ENCODE data around the gene ANKLE1. TPM values are rescaled to one million over a fixed set of nuclear protein-coding genes. Genes with fewer than 3 reads are reported as not detected.

Gene ANKLE1
- polyA plus RNA-seq, 1 of the 3 experiments (the other 2 are of a cell fraction), result 2.6 TPM

DNA sequence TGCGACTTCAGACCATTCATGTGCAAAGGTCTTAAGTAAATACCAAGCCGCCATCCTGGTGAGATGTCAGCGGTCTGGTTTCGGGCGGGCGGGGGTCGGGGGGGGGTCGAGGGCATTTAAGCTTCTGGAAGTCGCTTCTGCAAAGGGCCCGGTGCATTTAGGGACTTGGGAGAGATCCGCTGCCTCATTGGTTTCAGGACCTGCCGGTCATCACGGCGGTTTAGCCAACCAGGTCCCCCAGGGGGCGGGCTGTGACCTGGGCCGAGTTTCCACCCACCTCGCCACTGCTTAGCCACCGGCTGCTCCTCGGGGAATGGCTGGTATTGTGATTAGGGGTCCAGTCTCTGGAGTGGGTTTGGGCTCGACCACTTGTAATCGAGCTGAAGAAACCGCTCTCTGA, 7.8 kb downstream of the ANKLE1 start:
- peaks cover 14% of the 10 kb centered on the region for H3F3A ChIP-seq (replicated peaks; ENCODE audit: insufficient read depth)
- H2AFZ ChIP-seq (ENCODE audit: low read depth), result no peak overlapping the region
- DNase-seq, result peak; percentile 96
- no peak overlapping the region for H3K4me2 ChIP-seq
- no peaks in the 10 kb centered on the region for H4K20me1 ChIP-seq (ENCODE audit: insufficient read depth)
- H3K4me1 ChIP-seq (ENCODE audit: control insufficient read depth in 1 of 2, insufficient read depth in 2 of 2, low read depth in 1 of 2, low read length in 1 of 2), result peaks cover 0 to 8% of the 10 kb centered on the region in 2 experiments; a peak in 1 of 4 replicates
- no peak overlapping the region for H3K9ac ChIP-seq
- TF ChIP-seq, protein P1, sequence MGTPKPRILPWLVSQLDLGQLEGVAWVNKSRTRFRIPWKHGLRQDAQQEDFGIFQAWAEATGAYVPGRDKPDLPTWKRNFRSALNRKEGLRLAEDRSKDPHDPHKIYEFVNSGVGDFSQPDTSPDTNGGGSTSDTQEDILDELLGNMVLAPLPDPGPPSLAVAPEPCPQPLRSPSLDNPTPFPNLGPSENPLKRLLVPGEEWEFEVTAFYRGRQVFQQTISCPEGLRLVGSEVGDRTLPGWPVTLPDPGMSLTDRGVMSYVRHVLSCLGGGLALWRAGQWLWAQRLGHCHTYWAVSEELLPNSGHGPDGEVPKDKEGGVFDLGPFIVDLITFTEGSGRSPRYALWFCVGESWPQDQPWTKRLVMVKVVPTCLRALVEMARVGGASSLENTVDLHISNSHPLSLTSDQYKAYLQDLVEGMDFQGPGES (IDR thresholded peaks at IDR 0.05; ENCODE audit: low read depth, low read length), result peak; percentile 47; the same call in 1 of the 2 replicates
- no peak for TF ChIP-seq GABPA (IDR thresholded peaks at IDR 0.05; ENCODE audit: low read depth)
- TF ChIP-seq, protein P2, sequence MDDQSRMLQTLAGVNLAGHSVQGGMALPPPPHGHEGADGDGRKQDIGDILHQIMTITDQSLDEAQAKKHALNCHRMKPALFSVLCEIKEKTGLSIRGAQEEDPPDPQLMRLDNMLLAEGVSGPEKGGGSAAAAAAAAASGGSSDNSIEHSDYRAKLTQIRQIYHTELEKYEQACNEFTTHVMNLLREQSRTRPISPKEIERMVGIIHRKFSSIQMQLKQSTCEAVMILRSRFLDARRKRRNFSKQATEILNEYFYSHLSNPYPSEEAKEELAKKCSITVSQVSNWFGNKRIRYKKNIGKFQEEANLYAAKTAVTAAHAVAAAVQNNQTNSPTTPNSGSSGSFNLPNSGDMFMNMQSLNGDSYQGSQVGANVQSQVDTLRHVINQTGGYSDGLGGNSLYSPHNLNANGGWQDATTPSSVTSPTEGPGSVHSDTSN (IDR thresholded peaks at IDR 0.05), result peak; percentile 98
- H3K36me3 ChIP-seq (replicated peaks in 1 of 2; ENCODE audit: control insufficient read depth in 1 of 2, insufficient read depth in 2 of 2, low read length in 1 of 2), result no peaks in the 10 kb centered on the region
- no peak overlapping the region for H3K27ac ChIP-seq (ENCODE audit: low read depth in 2 of 2, low read length in 1 of 2)
- H3K27me3 ChIP-seq (ENCODE audit: insufficient read depth), result no peaks in the 10 kb centered on the region
- CTCF ChIA-PET, result interaction anchor here (0.6 to 2.1 kb wide), 5 partner anchors 14 to 374 kb away, joined by 3 to 10 read pairs (median 3); partner anchors contain the start of genes ABHD8 and MRPL34
- H3K4me3 ChIP-seq (ENCODE audit: low read depth in 2 of 2, low read length in 1 of 2), result no peak overlapping the region
- POLR2A ChIA-PET, result no interaction called here
- H3K9me2 ChIP-seq, result no peaks in the 10 kb centered on the region
- H3K79me2 ChIP-seq (ENCODE audit: insufficient read depth), result no peaks in the 10 kb centered on the region
- 24% methylated on average over 17 of the region's 22 CpGs for WGBS (ENCODE audit: low lambda C conversion rate)
- H3K9me3 ChIP-seq, result no peaks in the 10 kb centered on the region

DNA sequence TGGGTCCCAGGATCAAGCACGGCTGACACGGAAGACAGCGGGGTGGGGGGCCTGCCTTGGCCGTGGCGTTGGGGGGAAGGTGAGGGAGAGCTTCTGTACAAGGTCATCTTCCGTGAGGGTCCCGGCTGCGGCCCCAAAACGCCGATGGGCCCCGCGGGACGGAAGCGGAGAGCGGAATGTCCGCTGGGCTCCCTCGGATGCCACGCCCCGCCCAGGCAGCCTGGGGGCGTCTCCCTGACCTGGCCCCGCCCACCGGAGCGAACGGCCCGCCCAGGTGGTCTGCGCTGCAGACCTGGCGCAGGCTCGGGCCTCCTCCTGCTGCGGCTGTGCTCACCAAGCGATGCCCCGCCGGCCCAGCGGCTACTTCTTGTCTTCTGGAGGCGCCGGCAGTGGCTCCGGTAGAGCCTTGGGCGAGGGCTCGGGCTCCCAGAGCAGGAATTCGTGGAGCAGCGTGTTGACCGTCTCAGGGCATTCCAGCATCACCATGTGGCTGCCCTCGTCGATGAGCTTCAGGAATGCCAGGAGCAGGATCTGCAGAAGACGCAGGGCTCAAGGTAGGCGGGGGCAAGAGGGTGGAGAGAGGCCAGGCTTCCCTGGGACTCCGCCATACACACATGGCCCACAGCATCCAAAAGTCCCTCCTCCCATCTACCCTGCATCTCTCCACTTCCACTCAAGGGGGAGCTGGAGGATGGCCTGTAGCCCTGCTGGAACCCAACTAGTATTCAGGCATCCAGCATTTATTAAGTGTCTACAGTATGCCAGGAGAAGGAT, 10.8 kb downstream of the ANKLE1 start:
- Histone ChIP-seq H3K4me1 (ENCODE audit: control insufficient read depth in 1 of 2, insufficient read depth in 2 of 2, low read depth in 1 of 2, low read length in 1 of 2) (peaks cover 0 to 8% of the 10 kb centered on the region in 2 experiments; a peak in 1 of 4 replicates), H3K4me2 (peak overlapping the region; percentile 69; the same call in 1 of the 2 replicates), H4K20me1 (ENCODE audit: insufficient read depth) (no peaks in the 10 kb centered on the region), H3K4me3 (ENCODE audit: low read depth in 2 of 2, low read length in 1 of 2) (peak overlapping the region; percentile 46 to 63), H3K27me3 (ENCODE audit: insufficient read depth) (no peaks in the 10 kb centered on the region), H3K9ac (peak overlapping the region; percentile 61; the same call in 1 of the 2 replicates), H3K9me3 (no peaks in the 10 kb centered on the region), H3K36me3 (replicated peaks in 1 of 2; ENCODE audit: control insufficient read depth in 1 of 2, insufficient read depth in 2 of 2, low read length in 1 of 2) (no peaks in the 10 kb centered on the region), H3F3A (replicated peaks; ENCODE audit: insufficient read depth) (peaks cover 23% of the 10 kb centered on the region), H2AFZ (ENCODE audit: low read depth) (peak overlapping the region; percentile 78; the same call in 1 of the 2 replicates), H3K79me2 (ENCODE audit: insufficient read depth) (peaks cover 6% of the 10 kb centered on the region; the same call in 1 of the 2 replicates), H3K9me2 (no peaks in the 10 kb centered on the region), H3K27ac (ENCODE audit: low read depth in 2 of 2, low read length in 1 of 2) (peak overlapping the region; percentile 38 to 82; a peak in 3 of 4 replicates)
- POLR2A ChIA-PET, result interaction anchor here (0.8 to 1.4 kb wide), 4 partner anchors 10 to 77 kb away, joined by 3 to 7 read pairs (median 4); partner anchors contain the start of genes ABHD8, MRPL34 and USE1
- CTCF ChIA-PET, result interaction anchor here (0.7 to 6.0 kb wide), 10 partner anchors 10 to 100 kb away, joined by 3 to 35 read pairs (median 8); partner anchors contain the start of genes ABHD8, ANKLE1, DDA1 and MRPL34
- peak; percentile 93 for DNase-seq
- 52% methylated on average over 10 of the region's 46 CpGs for WGBS (ENCODE audit: low lambda C conversion rate)
- no peak for TF ChIP-seq MEF2A (IDR thresholded peaks at IDR 0.05; ENCODE audit: borderline replicate concordance, low read depth)
- no peak for TF ChIP-seq MXI1 (IDR thresholded peaks at IDR 0.05; ENCODE audit: low read depth, low read length)
- TF ChIP-seq, protein P3, sequence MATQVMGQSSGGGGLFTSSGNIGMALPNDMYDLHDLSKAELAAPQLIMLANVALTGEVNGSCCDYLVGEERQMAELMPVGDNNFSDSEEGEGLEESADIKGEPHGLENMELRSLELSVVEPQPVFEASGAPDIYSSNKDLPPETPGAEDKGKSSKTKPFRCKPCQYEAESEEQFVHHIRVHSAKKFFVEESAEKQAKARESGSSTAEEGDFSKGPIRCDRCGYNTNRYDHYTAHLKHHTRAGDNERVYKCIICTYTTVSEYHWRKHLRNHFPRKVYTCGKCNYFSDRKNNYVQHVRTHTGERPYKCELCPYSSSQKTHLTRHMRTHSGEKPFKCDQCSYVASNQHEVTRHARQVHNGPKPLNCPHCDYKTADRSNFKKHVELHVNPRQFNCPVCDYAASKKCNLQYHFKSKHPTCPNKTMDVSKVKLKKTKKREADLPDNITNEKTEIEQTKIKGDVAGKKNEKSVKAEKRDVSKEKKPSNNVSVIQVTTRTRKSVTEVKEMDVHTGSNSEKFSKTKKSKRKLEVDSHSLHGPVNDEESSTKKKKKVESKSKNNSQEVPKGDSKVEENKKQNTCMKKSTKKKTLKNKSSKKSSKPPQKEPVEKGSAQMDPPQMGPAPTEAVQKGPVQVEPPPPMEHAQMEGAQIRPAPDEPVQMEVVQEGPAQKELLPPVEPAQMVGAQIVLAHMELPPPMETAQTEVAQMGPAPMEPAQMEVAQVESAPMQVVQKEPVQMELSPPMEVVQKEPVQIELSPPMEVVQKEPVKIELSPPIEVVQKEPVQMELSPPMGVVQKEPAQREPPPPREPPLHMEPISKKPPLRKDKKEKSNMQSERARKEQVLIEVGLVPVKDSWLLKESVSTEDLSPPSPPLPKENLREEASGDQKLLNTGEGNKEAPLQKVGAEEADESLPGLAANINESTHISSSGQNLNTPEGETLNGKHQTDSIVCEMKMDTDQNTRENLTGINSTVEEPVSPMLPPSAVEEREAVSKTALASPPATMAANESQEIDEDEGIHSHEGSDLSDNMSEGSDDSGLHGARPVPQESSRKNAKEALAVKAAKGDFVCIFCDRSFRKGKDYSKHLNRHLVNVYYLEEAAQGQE (IDR thresholded peaks at IDR 0.05; ENCODE audit: low read depth, low read length), result no peak
- 0 out of 2 replicates have a peak, but pooled peaks have one; percentile 27 for TF ChIP-seq YY1 (IDR thresholded peaks at IDR 0.05; ENCODE audit: low read depth)
- TF ChIP-seq RAD21 (IDR thresholded peaks at IDR 0.05; ENCODE audit: low read length), result peak; percentile 80
- peak; percentile 52 for TF ChIP-seq SMC3 (IDR thresholded peaks at IDR 0.05; ENCODE audit: low read depth, low read length)
- TF ChIP-seq, protein P4, sequence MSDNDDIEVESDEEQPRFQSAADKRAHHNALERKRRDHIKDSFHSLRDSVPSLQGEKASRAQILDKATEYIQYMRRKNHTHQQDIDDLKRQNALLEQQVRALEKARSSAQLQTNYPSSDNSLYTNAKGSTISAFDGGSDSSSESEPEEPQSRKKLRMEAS (IDR thresholded peaks at IDR 0.05; ENCODE audit: low read depth), result peak; percentile 60; the same call in 1 of the 2 replicates
- TF ChIP-seq, protein P5, sequence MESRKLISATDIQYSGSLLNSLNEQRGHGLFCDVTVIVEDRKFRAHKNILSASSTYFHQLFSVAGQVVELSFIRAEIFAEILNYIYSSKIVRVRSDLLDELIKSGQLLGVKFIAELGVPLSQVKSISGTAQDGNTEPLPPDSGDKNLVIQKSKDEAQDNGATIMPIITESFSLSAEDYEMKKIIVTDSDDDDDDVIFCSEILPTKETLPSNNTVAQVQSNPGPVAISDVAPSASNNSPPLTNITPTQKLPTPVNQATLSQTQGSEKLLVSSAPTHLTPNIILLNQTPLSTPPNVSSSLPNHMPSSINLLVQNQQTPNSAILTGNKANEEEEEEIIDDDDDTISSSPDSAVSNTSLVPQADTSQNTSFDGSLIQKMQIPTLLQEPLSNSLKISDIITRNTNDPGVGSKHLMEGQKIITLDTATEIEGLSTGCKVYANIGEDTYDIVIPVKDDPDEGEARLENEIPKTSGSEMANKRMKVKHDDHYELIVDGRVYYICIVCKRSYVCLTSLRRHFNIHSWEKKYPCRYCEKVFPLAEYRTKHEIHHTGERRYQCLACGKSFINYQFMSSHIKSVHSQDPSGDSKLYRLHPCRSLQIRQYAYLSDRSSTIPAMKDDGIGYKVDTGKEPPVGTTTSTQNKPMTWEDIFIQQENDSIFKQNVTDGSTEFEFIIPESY (IDR thresholded peaks at IDR 0.05; ENCODE audit: borderline replicate concordance, low read depth), result no peak
- peak; percentile 34 for TF ChIP-seq POLR2AphosphoS5 (IDR thresholded peaks at IDR 0.05; ENCODE audit: low read depth, low read length)
- TF ChIP-seq NFIC (IDR thresholded peaks at IDR 0.05; ENCODE audit: borderline replicate concordance), result no peak
- peak; percentile 51; the same call in 1 of the 2 replicates for TF ChIP-seq NRF1 (IDR thresholded peaks at IDR 0.05; ENCODE audit: low read depth, low read length)
- no peak for TF ChIP-seq TEAD4 (IDR thresholded peaks at IDR 0.05; ENCODE audit: borderline replicate concordance, insufficient read depth)
- TF ChIP-seq RCOR1 (IDR thresholded peaks at IDR 0.05; ENCODE audit: low read length), result peak; percentile 22; the same call in 1 of the 2 replicates
- TF ChIP-seq RXRA (IDR thresholded peaks at IDR 0.05; ENCODE audit: borderline replicate concordance, low read depth), result no peak

Measured in SK-N-SH (cell line).